ENCODE results near the gene DMGDH.

- no peak for TF ChIP-seq CTCF (IDR thresholded peaks at IDR 0.05)
- no peak for TF ChIP-seq POLR2A (IDR thresholded peaks at IDR 0.05)
These were observed 90.2 kb downstream of the DMGDH start for GRCh38 chr5:78979117-78979742.
